Erythroblast (primary cell): ENCODE data around the gene HOXB6.

ENCODE experiments used
- GATA1 ChIP-seq: IDR thresholded peaks from 2 replicates; pipeline ENCODE4 v1.6.1; 2011; ENCODE audit warnings: low read depth, mild to moderate bottlenecking, control low read depth, low read length, moderate library complexity
- POLR2A ChIP-seq: IDR thresholded peaks from 2 replicates; pipeline ENCODE4 v1.6.1; 2011; ENCODE audit warnings: mild to moderate bottlenecking, low read length

DNA sequence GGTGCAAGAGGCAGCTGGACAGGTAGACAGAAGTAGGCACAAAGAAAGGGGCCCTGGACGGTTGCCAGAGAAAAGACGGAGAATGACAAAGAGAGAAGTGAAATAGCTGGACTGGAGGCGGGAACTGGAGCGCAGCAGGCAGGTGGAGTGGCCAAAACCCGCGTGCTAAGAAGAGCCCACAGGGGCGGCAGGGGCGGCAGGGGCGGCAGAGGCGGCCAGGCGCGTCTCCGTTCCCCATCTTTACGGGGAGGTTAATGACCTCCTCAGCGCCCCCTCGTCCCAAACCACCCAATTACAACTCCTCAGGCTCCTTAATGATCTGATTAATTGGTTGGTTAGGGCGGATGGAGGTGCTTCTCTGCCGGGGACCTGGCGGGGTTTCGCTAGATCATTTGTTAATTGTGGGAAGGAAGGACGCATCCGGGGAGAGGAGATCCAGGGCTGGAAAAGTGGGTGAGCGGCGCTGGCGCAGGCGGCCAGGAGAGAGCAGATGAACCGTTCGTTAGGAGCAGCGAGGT, 36.8 kb upstream of the HOXB6 start:
- no peak for TF ChIP-seq POLR2A
- no peak for TF ChIP-seq GATA1
